Measurements from ENCODE around the gene AAK1.
"Not testable (repeated sequence)": the region's sequence is repeated elsewhere in the genome, so short reads cannot be mapped to it uniquely, and the experiment has no call there.

AAK1 gene

GRCh38 chr2:69449906-69450305 lies 193.6 kb downstream of the AAK1 start:
- DNase-seq (ENCODE audit: low read depth) = no peak

DNA sequence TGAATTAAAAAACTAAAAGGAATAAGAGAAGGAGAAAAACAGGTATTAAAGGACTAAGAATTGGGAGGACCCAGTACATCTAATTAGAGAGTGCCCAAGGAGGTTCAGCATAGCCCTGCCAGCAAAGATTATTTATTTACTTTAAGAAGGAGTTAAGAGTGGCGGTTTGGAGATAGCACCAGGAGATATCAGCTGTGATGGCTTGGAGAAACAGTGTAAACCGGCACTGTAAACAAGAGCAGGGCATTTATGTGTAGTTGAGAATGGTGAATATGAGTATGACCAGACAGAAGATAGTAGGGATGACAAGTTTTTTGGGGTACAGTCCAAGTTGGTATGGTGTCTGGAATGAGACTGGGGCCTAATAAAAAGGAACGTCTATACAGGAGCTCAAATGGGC lies 199.9 kb downstream of the AAK1 start:
- not testable (repeated sequence) for DNase-seq (ENCODE audit: low read depth)

GRCh38 chr2:69439499-69439898 lies 204.0 kb downstream of the AAK1 start:
- not testable (repeated sequence) for DNase-seq (ENCODE audit: low read depth)

GRCh38 chr2:69438580-69438979 lies 205.0 kb downstream of the AAK1 start:
- no peak for DNase-seq (ENCODE audit: low read depth)

DNA sequence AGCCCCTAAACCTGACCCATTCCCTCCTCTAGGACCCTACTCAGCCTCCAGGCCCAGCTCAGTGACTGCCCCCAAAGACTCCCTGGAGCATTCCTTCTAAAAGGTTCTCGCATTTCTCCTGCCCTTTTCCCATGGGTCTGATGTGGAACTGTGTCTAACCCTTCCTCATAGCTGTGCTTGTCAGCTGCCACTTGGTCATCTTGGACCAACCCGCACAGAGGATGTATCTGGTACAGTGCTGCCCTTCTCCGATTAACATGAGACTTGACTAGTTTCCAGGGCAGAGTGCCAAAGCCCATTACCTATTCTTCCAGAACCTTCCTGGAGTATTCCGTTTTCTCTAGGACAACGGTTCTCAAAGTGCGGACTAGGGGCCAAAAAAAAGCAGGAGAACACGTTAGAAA lies 205.8 kb downstream of the AAK1 start:
- DNase-seq (ENCODE audit: low read depth) = peak; percentile 8

- peak; percentile 85 for DNase-seq (ENCODE audit: low read depth)
Observed at GRCh38 chr2:69436938-69437750, 206.4 kb downstream of the AAK1 start, which contains the start of gene NFU1. TSS of gene NFU1 (minus strand) at chr2:69437435. CDS start at chr2:69437422, 13 bp downstream.

DNA sequence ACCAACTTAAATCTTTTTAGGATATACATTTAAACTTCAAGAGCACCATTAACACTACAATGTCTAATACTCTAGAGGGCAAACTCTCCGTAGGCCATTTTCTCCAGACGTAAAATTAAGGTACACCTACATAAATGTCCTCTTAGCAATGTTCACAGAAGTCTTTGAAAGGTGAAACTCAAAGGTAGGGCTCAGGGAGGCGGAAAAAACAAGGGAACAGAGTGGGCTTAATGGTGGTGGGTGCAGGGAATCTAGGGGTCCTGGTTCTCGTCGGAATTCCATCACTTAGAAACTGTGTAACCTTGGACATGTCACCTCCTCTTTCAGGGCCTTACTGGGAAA lies 207.0 kb downstream of the AAK1 start:
- DNase-seq (ENCODE audit: low read depth) = no peak

- no peak for DNase-seq (ENCODE audit: low read depth)
Observed at GRCh38 chr2:69434753-69435152, 208.8 kb downstream of the AAK1 start.

- DNase-seq (ENCODE audit: low read depth) = no peak
Observed at GRCh38 chr2:69429491-69430183, 213.9 kb downstream of the AAK1 start.

- no peak for DNase-seq (ENCODE audit: low read depth)
Observed at GRCh38 chr2:69428981-69429380, 214.6 kb downstream of the AAK1 start.

DNA sequence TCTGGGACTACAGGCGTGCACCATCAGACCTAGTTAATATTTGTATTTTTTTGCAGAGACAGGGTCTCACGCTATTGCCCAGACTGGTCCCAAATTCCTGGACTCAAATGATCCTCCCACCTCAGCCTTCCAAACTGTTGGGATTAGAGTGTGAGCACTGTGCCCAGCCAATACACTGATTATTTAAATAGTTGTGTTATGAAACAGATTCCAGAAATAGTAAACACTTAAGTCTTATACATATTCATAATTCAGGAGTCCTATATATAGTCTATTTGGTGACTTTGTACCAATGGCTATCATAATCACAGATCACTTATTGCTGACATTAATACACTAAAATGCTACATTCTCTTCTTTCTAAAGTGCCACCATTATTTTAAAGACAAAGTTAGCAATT lies 219.1 kb downstream of the AAK1 start:
- DNase-seq (ENCODE audit: low read depth) = no peak

GRCh38 chr2:69422198-69422597 lies 221.3 kb downstream of the AAK1 start:
- DNase-seq (ENCODE audit: low read depth) = no peak

GRCh38 chr2:69419111-69419510 lies 224.4 kb downstream of the AAK1 start:
- DNase-seq (ENCODE audit: low read depth) = not testable (repeated sequence)

GRCh38 chr2:69416147-69416546 lies 227.4 kb downstream of the AAK1 start:
- no peak for DNase-seq (ENCODE audit: low read depth)
